Measurements from ENCODE around the gene DBNL.

Gene DBNL

DNA sequence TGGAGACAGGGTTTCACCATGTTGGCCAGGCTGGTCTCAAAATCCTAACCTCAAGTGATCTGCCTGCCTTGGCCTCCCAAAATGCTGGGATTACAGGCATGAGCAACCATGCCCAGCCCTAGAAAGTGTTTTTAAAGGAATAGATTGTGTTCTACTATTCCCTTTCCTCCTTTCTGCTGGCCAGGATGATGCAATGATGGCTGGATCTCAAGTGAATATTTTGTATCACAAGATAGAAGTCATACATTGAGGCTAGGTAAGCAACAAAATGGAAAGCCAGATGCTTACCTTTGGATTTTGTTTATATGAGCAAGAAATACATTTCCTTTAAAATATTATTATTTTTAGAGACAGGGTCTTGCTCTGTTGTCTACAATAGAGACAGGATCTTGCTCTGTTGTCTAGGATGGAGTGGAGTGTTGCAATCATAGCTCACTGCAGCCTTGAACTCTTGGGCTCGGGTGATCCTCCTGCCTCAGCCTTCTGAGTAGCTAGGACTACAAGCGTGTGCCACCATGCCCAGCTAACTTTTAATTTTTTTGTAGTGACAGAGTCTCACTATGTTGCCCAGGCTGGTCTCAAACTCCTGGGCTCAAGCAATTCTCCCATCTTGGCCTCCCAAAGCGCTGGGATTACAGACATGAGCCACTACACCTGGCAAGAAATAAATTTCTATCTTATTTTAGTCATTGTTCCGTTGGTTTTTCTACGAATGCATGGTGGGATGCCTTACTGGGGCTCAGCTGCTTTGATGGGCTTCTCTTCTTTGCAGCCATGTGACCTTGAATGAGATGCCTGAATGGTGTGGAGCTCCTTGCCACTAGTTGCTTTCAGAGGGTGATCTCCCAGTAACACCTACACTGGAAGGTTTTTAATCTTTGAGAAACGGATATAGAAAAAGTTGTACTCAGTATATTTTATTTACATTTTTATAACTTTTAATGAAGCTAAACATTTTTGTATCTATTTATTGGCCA is 53.9 kb downstream of the DBNL start:
- no peak for DNase-seq (ENCODE audit: low spot score)

DNA sequence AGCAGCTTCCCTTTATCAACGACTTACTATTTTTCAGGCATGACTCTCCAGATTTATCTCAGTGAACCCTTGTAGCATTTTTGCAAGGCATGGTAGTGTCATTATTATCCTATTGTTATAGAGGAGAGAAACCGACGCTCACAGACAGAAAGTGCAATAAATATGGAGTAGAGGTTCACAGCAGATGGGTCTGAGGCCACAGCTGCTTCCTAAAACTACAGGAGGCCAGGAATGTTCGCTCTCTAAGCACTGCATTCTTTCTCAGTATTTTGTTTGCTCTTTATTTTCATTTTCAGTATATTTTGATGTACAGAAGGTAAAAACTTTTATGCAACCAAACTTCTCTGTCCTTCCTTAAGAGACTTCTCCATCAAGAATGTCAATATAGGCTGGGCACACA is 55.2 kb downstream of the DBNL start:
- no peak for DNase-seq (ENCODE audit: low spot score)

- DNase-seq (ENCODE audit: low spot score): no peak
Measured at GRCh38 chr7:44100458-44101302, 56.2 kb downstream of the DBNL start.

- DNase-seq (ENCODE audit: low spot score): no peak
Measured at GRCh38 chr7:44101303-44101965, 56.9 kb downstream of the DBNL start.

DNA sequence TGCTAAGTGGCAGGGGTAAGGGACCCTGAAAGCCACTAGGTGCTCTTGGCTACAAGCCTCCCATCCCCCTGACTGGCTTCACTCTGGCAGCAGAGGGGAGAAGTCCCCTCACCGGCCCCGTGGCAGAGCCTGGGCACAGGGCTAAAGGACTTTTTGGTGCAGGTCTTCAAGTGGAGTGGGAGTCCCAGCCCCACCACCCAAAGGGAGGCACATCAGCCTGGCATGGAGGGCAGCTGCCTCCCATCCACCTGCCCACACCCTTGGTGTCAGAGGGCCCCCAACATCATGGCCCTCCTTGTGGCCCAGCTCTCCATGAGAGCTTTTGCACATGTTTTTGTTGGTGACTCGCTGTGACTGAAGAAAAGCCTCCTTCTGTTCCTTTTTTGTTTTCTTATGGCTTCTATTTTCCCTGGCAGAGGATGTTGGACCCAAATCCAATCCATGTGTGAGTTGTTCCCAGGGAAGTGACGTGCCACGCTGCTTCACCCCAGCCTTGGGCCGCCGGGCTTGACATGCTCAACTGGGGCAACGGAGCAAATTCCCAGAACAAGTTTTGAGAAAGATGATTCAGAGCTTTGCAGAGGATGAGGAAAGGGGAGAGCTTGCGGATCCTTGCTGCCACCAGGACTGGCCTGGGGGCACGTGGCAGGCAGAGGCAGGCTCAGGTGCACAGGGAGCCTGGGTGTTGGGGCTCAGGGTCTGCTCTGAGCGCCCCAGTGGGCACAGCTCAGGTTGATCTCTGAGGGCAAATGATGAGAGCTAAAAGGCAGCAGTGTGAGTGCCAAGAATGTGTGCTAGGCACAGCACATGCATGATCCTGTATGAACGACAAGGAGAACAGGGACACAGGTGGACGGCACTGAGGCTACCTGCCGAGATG is 57.7 kb downstream of the DBNL start:
- DNase-seq (ENCODE audit: low spot score): no peak

DNA sequence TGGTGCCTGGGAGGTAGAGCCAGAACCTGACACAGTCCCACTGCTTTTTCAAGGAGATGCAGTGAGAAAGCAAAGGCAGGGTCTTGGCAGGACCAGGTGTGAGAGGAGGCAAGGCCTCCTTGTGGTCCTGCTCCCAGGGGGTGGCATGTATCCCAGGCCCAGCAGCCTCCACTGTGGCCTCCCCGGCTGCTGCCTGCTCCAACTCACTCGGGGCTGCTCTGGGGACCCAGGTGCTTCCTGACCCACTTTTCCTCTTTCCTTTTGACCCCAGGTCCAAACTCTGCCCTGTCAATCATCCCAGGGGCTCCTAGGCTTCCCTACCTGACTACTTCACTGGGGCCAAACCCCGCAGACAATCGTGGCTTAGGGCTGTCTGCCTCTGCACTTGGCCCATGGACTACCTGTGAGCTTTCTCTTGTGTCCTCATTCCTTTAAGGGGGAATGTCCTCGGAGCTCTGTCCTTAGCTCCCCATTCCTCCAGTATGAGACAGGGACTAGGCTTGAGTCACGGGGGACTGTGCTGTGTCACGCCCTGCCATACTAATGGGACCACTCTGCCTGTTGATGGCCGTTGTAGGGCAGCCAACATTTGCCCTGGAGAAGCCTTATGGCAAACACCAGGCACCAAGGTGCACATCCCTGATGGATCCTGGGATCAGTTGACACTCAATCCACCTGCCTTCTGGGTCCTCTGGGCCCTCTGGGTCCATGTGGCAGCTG is 58.5 kb downstream of the DBNL start:
- no peak for DNase-seq (ENCODE audit: low spot score)

GRCh38 chr7:44103566-44103922 is 59.0 kb downstream of the DBNL start:
- no peak for DNase-seq (ENCODE audit: low spot score)

DNA sequence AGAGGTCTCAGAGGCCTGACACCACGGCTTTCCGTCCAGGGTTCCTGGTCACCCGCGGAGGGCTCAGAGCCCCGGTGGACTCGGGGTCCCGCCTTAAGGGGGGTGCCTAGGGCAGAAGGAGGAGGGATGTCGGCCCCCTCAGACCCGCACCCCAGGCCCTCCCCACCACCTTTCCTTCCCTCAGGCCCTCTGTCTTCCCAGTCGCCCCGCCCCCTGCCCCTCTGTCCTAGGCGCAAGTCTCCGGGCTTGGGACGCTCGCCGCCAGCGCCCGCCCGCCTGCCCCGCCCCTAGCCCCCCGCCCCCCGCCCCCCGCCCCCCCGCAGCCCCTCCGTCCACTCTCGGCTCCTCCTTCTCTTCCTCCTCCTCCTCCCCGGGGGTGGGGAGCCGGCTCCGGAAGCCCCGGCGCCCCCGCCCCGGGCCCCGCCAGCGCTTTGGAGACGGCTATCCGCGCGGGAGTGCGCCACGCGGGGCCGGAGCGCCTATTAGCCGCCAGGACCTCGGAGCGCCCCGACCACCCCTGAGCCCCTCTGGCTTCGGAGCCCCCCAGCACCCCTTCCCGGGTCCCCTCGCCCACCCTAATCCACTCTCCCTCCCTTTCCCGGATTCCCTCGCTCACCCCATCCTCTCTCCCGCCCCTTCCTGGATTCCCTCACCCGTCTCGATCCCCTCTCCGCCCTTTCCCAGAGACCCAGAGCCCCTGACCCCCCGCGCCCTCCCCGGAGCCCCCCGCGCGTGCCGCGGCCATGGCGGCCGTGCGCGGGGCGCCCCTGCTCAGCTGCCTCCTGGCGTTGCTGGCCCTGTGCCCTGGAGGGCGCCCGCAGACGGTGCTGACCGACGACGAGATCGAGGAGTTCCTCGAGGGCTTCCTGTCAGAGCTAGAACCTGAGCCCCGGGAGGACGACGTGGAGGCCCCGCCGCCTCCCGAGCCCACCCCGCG is 59.7 kb downstream of the DBNL start, which contains the start of gene AEBP1:
AEBP1 (plus strand) TSS at position 423 of the 937 bp plus-strand sequence; CDS start at position 744, 321 bp downstream.
- peak; percentile 47 for DNase-seq (ENCODE audit: low spot score)

GRCh38 chr7:44104860-44105771 is 60.6 kb downstream of the DBNL start:
- DNase-seq (ENCODE audit: low spot score): no peak

DNA sequence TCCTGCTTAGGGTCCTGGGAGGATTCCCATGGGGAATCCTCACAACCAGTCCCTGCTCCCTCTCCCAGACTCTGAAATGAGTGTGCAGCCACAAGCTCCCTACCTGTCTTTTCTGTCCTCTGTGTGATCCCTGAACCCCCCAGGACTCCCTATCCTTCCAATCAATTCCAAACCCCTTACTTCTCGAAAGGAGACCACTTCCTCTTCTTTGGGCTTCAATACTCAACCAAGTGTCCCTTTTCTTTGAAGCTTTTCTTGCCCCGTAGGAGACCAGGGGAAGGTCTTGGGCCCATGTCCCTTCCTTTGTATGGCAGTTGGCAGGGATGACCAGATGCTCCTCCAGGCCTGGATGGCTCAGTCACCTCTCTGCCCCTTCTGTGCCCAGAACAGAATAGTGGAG is 61.3 kb downstream of the DBNL start:
- DNase-seq (ENCODE audit: low spot score): no peak

DNA sequence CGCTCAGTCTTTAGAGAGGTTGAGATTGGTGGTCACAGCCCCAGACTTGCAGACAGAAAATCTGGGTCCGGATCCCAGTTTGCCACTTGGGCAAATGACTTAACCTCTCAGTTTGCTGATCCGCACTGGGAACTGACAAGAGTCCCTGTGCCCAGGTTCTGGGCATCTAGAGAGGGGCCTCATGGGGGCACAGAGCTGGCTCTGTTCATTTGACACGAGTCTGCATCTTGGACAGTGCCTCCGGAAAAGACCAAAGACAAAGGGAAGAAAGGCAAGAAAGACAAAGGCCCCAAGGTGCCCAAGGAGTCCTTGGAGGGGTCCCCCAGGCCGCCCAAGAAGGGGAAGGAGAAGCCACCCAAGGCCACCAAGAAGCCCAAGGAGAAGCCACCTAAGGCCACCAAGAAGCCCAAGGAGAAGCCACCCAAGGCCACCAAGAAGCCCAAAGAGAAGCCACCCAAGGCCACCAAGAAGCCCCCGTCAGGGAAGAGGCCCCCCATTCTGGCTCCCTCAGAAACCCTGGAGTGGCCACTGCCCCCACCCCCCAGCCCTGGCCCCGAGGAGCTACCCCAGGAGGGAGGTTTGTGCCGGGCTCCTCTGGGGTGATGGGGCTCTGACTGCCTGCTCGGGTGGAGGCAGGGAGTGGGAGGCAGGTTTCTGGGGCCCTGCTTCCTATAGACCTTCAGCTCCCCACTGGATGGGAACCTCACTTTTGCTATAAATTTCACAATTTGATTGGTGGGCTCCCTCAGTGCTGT is 62.0 kb downstream of the DBNL start:
- no peak for DNase-seq (ENCODE audit: low spot score)

DNA sequence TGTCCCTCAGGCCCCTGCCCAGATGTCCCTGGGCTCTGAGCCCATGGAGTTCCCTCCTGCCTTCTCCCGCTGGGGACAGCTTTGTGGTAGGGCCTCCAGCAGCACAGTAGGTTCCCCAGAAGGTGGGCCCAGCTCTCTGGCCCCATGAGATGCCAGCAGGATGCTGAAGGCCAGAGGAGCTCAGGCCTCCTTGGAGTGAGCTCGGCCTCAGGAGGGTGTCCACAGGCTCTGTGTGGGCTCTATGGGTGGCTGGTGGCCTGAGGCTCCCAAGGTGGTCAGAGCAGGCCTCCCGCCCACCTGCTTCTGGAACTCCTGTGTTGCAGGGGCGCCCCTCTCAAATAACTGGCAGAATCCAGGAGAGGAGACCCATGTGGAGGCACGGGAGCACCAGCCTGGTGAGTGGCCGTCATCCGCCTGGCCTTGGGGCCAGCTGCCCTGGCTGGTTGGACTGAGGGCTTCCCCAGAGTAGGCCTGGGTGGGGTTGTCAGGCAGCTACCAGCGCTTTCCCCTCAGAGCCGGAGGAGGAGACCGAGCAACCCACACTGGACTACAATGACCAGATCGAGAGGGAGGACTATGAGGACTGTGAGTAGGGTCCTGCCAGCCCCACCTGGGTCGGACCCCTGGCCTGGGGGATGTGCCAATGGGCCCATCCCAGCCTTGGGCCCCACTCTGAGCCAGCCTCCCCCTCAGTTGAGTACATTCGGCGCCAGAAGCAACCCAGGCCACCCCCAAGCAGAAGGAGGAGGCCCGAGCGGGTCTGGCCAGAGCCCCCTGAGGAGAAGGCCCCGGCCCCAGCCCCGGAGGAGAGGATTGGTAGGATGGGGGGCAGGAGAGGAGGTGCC is 62.8 kb downstream of the DBNL start:
- DNase-seq (ENCODE audit: low spot score): no peak

- DNase-seq (ENCODE audit: low spot score): no peak
Measured at GRCh38 chr7:44107961-44108767, 63.7 kb downstream of the DBNL start.

DNA sequence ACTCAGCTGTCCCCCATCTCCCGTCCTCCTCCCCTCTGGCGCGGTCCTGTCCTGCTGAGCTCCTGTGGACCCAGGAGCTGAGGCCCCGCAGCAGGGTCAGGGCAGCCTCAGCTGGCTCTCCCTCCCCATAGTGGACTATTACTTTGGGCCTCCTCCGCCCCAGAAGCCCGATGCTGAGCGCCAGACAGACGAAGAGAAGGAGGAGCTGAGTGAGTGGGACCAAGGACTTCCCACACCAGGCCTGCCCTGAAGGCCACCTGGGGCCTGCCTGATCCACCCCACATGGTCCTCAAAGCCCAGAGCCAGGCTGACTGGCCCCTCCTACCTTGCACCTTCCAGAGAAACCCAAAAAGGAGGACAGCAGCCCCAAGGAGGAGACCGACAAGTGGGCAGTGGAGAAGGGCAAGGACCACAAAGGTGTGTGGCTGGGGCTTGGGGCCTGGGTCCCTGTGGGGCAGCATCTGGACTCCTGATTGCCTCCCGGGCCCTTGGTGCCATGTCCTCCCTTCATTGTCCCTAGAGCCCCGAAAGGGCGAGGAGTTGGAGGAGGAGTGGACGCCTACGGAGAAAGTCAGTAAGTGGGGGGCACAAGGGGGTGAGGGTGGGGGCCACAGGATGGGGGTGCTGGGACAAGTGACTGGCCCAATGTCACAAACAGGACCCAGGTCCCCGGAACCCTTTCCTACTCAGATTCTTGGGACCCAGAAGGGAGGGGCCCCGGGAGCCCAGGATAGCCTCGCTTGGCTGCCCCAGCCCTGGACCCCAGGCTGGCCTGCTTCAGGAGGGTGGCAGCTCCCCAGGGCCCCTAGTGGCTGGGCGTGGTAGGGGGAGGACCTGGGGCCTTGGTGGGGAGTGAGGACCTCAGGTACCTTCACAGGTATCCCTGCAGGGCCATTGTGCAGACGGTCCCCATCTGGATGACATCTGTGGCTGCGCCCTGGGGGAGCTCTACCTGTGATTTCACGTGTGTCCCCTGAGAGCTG is 64.6 kb downstream of the DBNL start:
- DNase-seq (ENCODE audit: low spot score): no peak

All from SK-N-DZ (cell line).